Mesenchymal stem cell (in vitro differentiated cells and primary cell): ENCODE measurements around the gene TPMT.

ENCODE experiments used
- DNase-seq: peaks from one replicate; pipeline ENCODE4 v3.0.0-alpha.2; 2013
- H2AFZ ChIP-seq: one replicate; pipeline ENCODE4 v1.6.1; 2013; ENCODE audit warnings: low read depth, mild to moderate bottlenecking, control low read depth, inconsistent platforms, low read length, moderate library complexity
- H2AK5ac ChIP-seq: 2 replicates; pipeline ENCODE4 v1.6.1; 2013; ENCODE audit warnings: low read length, moderate library complexity, mild to moderate bottlenecking, inconsistent platforms; ENCODE audit not compliant: severe bottlenecking
- H2BK120ac ChIP-seq: one replicate; pipeline ENCODE4 v1.6.1; 2013; ENCODE audit warnings: low read depth, mild to moderate bottlenecking, inconsistent platforms, low read length, moderate library complexity
- H2BK12ac ChIP-seq, 2 experiments: one replicate each; pipeline ENCODE4 v1.6.1; 2013; ENCODE audit warnings: inconsistent platforms in 2 of 2, low read length in 2 of 2, mild to moderate bottlenecking in 2 of 2, moderate library complexity in 2 of 2, control low read depth in 1 of 2
- H2BK15ac ChIP-seq: one replicate; pipeline ENCODE4 v1.6.1; 2013; ENCODE audit warnings: mild to moderate bottlenecking, low read depth, inconsistent platforms; ENCODE audit not compliant: poor library complexity, severe bottlenecking
- H2BK5ac ChIP-seq: 2 replicates; pipeline ENCODE4 v1.6.1; 2013; ENCODE audit warnings: low read depth, mild to moderate bottlenecking, low read length, control low read depth, inconsistent platforms; ENCODE audit not compliant: poor library complexity, severe bottlenecking
- H3K14ac ChIP-seq, 2 experiments: one replicate each; pipeline ENCODE4 v1.6.1; 2013; ENCODE audit warnings: inconsistent platforms in 2 of 2, low read length in 2 of 2, control low read depth in 1 of 2, mild to moderate bottlenecking in 1 of 2, moderate library complexity in 1 of 2
- H3K18ac ChIP-seq, 2 experiments: one replicate each; pipeline ENCODE4 v1.6.1; 2013; ENCODE audit warnings: inconsistent platforms in 2 of 2, low read length in 2 of 2, control low read depth in 1 of 2, low read depth in 1 of 2, mild to moderate bottlenecking in 1 of 2
- H3K23ac ChIP-seq, 2 experiments: one replicate each; pipeline ENCODE4 v1.6.1; 2013; ENCODE audit warnings: inconsistent platforms in 2 of 2, low read length in 2 of 2, mild to moderate bottlenecking in 2 of 2, moderate library complexity in 2 of 2, control low read depth in 1 of 2
- H3K27ac ChIP-seq: 2 replicates; pipeline ENCODE4 v1.5.1; 2013; ENCODE audit warnings: mild to moderate bottlenecking, moderate library complexity, low read length, control low read depth, inconsistent platforms; ENCODE audit not compliant: poor library complexity, severe bottlenecking
- H3K27me3 ChIP-seq, 2 experiments: 2 replicates each; pipeline versions ENCODE4 v1.6.1 to v1.7.0; 2013; ENCODE audit warnings: low read length in 2 of 2, mild to moderate bottlenecking in 2 of 2, moderate library complexity in 2 of 2, control low read depth in 1 of 2, inconsistent platforms in 1 of 2; ENCODE audit not compliant: control insufficient read depth in 1 of 2, insufficient read depth in 1 of 2
- H3K36me3 ChIP-seq, 2 experiments: 2 replicates each; pipeline versions ENCODE4 v1.6.1 to v1.7.0; 2013; ENCODE audit warnings: low read length in 2 of 2, control low read depth in 1 of 2, inconsistent platforms in 1 of 2, low read depth in 1 of 2, mild to moderate bottlenecking in 1 of 2; ENCODE audit not compliant: insufficient read depth in 2 of 2, control insufficient read depth in 1 of 2
- H3K4ac ChIP-seq, 2 experiments: one replicate each; pipeline ENCODE4 v1.6.1; 2013; ENCODE audit warnings: inconsistent platforms in 2 of 2, low read length in 2 of 2, mild to moderate bottlenecking in 2 of 2, moderate library complexity in 2 of 2, control low read depth in 1 of 2, low read depth in 1 of 2
- H3K4me1 ChIP-seq: 2 replicates; pipeline ENCODE4 v1.6.1; 2013; ENCODE audit warnings: low read depth, low read length, control low read depth; ENCODE audit not compliant: control insufficient read depth, insufficient read depth
- H3K4me2 ChIP-seq: 2 replicates; pipeline ENCODE4 v1.6.1; 2013; ENCODE audit warnings: low read length, mild to moderate bottlenecking, inconsistent platforms; ENCODE audit not compliant: poor library complexity, severe bottlenecking
- H3K4me3 ChIP-seq, 2 experiments: 2 replicates each; pipeline versions ENCODE4 v1.5.1 to v1.7.0; 2013; ENCODE audit warnings: low read length in 2 of 2, mild to moderate bottlenecking in 2 of 2, control low read depth in 1 of 2, low read depth in 1 of 2; ENCODE audit not compliant: insufficient read depth in 1 of 2
- H3K79me1 ChIP-seq: replicated peaks from 2 replicates; pipeline ENCODE4 v1.6.1; 2013; ENCODE audit warnings: mild to moderate bottlenecking, control low read depth, low read length, inconsistent platforms; ENCODE audit not compliant: poor library complexity, severe bottlenecking
- H3K9ac ChIP-seq: 2 replicates; pipeline ENCODE4 v1.7.0; 2013; ENCODE audit warnings: mild to moderate bottlenecking, low read length, moderate library complexity
- H3K9me3 ChIP-seq: 2 replicates; pipeline ENCODE4 v1.7.0; 2013; ENCODE audit warnings: mild to moderate bottlenecking, low read length; ENCODE audit not compliant: control insufficient read depth
- H4K8ac ChIP-seq: one replicate; pipeline ENCODE4 v1.6.1; 2013; ENCODE audit warnings: inconsistent platforms, mild to moderate bottlenecking, low read length, moderate library complexity
- H4K91ac ChIP-seq: one replicate; pipeline ENCODE4 v1.6.1; 2013; ENCODE audit warnings: mild to moderate bottlenecking, low read length, inconsistent platforms
- WGBS: methylation state at CpG from one replicate; pipeline ENCODE4 v1.1.7; 2013; ENCODE audit warnings: mixed read lengths; 5-methylcytosine and 5-hydroxymethylcytosine counted together

The TPMT gene

GRCh38 chr6:18080544-18080943 lies 74.3 kb downstream of the TPMT start:
- WGBS, result 86% methylated on average over 4 of the region's 4 CpGs
- no peak overlapping the region for H4K91ac ChIP-seq
- no peak overlapping the region for H2BK12ac ChIP-seq
- H3K14ac ChIP-seq, result no peak overlapping the region
- H2AFZ ChIP-seq, result no peak overlapping the region
- no peak overlapping the region for H3K27ac ChIP-seq
- H3K4me1 ChIP-seq, result no peaks in the 10 kb centered on the region
- H3K36me3 ChIP-seq, result no peaks in the 10 kb centered on the region
- H2BK120ac ChIP-seq, result no peak overlapping the region
- H2BK5ac ChIP-seq, result no peak overlapping the region
- H3K4me2 ChIP-seq, result no peak overlapping the region
- H2BK15ac ChIP-seq, result no peak overlapping the region
- H4K8ac ChIP-seq, result no peak overlapping the region
- H3K4me3 ChIP-seq, result no peak overlapping the region
- no peak overlapping the region for H3K4ac ChIP-seq
- H3K18ac ChIP-seq, result no peak overlapping the region
- H3K23ac ChIP-seq, result no peak overlapping the region
- no peaks in the 10 kb centered on the region for H3K9me3 ChIP-seq
- no peaks in the 10 kb centered on the region for H3K79me1 ChIP-seq
- H3K9ac ChIP-seq, result no peak overlapping the region
- no peaks in the 10 kb centered on the region for H3K27me3 ChIP-seq
- DNase-seq, result no peak
- H2AK5ac ChIP-seq, result no peak overlapping the region

GRCh38 chr6:18078866-18079265 lies 76.0 kb downstream of the TPMT start:
- Histone ChIP-seq H3K79me1 (no peaks in the 10 kb centered on the region), H2AFZ (no peak overlapping the region), H2AK5ac (no peak overlapping the region), H3K4me3 (no peak overlapping the region), H3K9me3 (no peaks in the 10 kb centered on the region), H3K18ac (no peak overlapping the region), H3K4me2 (no peak overlapping the region), H2BK5ac (no peak overlapping the region), H4K91ac (no peak overlapping the region), H3K14ac (peak overlapping the region in 1 of 2 experiments; percentile 70), H3K27me3 (no peaks in the 10 kb centered on the region), H2BK120ac (no peak overlapping the region), H3K23ac (no peak overlapping the region), H2BK12ac (no peak overlapping the region), H3K9ac (no peak overlapping the region), H3K4me1 (no peaks in the 10 kb centered on the region), H3K36me3 (no peaks in the 10 kb centered on the region), H4K8ac (peak overlapping the region; percentile 4), H3K4ac (no peak overlapping the region), H3K27ac (no peak overlapping the region), H2BK15ac (no peak overlapping the region)
- no peak for DNase-seq
- 86% methylated on average over 3 of the region's 3 CpGs for WGBS
